Suprapubic skin (tissue), 4 donors: ENCODE measurements around the gene NFIC.

Experiments
- CTCF ChIP-seq, 2 donors: fragments of 200-600 bp in 1 of 2; fragments of 450-650 bp in 1 of 2; sonication (generic) in 1 of 2; IDR thresholded peaks; one replicate each; pipeline ENCODE4 v1.5.1; 2016 to 2019; ENCODE audit warnings: antibody characterized with exemption in 2 of 2, mild to moderate bottlenecking in 1 of 2, moderate library complexity in 1 of 2
- POLR2A ChIP-seq, 2 donors: fragments of 450-650 bp; IDR thresholded peaks; one replicate each; pipeline ENCODE4 v1.6.1; 2017; ENCODE audit warnings: antibody characterized with exemption in 2 of 2, mild to moderate bottlenecking in 2 of 2, moderate library complexity in 2 of 2
- POLR2AphosphoS5 ChIP-seq, 3 donors: sonication (generic); formaldehyde crosslinking; IDR thresholded peaks; one replicate each; pipeline ENCODE4 v1.6.1; 2017; ENCODE audit warnings: antibody characterized with exemption in 3 of 3

GRCh38 chr19:3344608-3345598, 21.5 kb upstream of the NFIC start:
- TF ChIP-seq POLR2AphosphoS5 (IDR thresholded peaks at IDR 0.05) (no peak), CTCF (IDR thresholded peaks at IDR 0.05) (no peak), POLR2A (IDR thresholded peaks at IDR 0.05) (no peak)
